NT2/D1 (cell line): ENCODE measurements around the gene SYCE1.

Experiments
- YY1 ChIP-seq: IDR thresholded peaks from 2 replicates; pipeline ENCODE4 v1.6.1; 2011; ENCODE audit not compliant: insufficient read length, insufficient read depth
- ZNF274 ChIP-seq: IDR thresholded peaks from 2 replicates; pipeline ENCODE4 v1.6.1; 2011; ENCODE audit warnings: mild to moderate bottlenecking, low read depth, low read length

DNA sequence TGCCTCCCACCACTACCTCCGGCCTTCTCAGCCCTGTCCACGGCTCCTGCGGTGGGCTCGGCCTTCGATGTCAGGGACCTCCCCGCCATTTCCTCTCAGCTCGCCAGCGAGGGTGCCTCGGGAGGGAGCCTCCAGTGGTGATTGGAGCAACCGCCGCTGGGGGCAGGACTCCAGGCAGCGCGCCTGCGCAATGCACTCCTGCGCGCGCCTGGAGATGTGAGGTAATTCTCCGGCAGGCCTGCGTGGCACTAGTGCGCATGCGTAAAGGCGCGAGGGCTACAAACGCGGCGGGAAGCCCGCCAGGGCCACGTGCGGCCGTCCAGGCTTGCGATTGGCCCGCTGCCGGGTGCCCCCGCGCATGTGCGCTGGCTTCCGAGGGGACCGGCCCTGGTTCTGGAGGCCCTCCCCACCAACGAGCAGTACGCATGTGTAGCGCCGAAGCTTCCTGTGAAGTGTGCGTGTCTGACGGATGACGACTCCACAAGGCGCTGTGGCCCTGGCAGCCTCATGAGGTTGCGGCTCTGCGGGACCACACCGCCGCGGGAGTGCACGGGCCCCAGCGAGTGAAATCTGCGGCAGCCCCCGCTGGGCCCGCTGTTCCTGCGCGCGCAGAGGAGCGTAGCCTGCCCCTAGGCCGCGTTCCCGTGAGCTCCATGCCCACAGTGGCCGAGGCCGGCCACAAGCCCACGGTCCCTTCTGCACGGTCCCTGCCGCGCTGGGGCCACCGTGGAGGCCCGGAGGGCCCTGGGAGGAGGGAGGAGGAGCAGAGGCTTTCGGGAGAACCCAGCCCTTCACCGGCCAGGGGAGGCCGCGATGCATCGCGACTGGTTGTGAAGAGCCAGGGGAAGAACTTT lies at the start of gene SYCE1:
- TF ChIP-seq ZNF274, result no peak
- TF ChIP-seq YY1, result no peak
